HG03457 (cell line): Measurements from ENCODE around the gene SLC45A3.
"Not testable (repeated sequence)": the region's sequence is repeated elsewhere in the genome, so short reads cannot be mapped to it uniquely, and the experiment has no call there.

Experiments
- ATAC-seq: cut with Tn5 transposase; IDR thresholded peaks from one replicate; pipeline ENCODE4 v1.9.1; 2021; ENCODE audit warnings: moderate number of reproducible peaks; ENCODE audit not compliant: unreplicated experiment

The SLC45A3 gene

GRCh38 chr1:205637854-205638468 is 42.3 kb downstream of the SLC45A3 start:
- no peak for ATAC-seq

GRCh38 chr1:205636732-205637131 is 43.6 kb downstream of the SLC45A3 start:
- ATAC-seq: no peak

DNA sequence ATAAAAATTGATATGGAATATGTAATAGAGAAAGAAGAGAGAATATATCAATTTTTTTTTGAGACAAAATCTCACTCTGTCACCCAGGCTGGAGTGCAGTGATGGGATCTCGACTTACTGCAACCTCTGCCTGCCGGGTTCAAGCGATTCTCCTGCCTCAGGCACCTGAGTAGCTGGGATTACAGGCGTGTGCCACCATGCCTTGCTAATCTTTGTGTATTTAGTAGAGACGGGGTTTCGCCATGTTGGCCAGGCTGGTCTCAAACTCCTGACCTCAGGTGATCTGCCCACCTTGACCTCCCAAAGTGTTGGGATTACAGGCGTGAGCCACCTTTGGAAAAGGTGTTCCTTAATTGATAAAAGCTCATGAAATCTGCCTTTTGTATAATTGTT is 44.2 kb downstream of the SLC45A3 start:
- ATAC-seq: not testable (repeated sequence)

DNA sequence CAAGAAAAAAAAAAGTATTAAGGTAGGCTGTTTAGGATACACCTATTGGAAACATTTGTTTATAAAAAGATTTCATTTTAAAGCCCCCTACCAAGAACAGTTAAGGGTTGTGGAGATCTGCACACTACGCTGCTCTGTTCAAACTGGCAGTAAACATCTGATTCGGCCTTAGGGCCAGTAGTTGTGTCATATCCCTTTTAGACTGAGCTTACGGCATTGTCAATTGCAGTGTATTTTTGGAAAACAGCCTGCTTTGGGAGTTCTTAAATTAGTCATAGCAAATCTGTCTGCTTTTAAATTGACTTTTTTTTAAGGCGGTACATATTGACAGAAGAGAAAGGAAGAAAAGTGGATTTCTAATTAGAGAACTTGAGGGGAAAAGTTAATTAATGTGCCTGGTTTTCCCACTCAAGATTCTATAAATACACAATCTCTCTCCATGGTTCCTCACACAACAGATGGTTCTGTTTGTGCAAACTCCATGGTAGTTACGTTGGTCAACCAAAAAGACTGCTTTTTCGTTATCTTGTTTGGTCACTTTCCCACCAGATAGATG is 46.8 kb downstream of the SLC45A3 start:
- no peak for ATAC-seq

- ATAC-seq: no peak
These were observed 47.6 kb downstream of the SLC45A3 start for GRCh38 chr1:205632669-205633169.

DNA sequence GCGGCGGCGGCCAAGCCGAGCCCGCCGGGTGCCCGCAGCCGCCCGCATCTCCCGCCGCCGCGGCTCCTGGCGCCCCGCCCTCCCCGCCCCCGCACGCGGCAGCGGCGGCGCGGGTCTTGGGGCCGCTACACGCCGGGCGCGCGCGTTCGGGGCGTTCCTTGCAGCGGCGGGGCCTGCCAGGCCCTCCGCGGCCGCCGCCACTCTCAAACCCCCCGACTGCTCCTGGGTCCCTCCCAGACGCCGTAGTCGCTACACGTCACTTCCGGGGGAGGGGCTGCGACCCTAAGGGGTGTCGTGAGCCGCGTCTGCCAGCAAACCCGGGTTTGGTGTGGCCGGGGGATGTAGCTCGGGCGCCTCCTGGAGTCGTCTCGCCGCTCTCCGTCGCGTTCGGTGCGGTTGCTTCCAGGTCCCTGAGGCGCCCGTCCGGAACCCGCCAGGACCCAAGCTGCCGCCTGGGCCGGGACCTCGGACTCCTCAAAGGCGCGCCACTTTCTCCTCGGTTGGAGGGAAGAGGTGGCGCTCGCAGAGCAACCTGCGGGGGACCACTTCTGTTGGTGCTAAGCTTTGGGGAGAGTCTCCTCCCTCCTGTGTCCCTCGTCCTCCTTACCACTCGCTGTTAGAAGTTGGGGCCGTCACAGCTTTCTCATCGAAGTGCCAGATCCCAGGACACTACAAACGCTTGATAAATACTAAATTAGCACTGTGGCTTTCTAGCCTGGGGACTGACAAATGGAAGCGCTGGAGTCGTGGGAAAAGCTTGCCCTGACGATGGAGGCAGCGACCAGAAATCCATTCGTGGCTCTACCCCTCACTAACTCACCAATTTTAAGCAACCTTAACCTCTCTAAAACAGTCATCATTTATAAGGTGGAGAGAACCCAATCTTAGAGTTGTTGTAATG is 48.3 kb downstream of the SLC45A3 start, which contains the start of gene ELK4:
ELK4 (minus strand) TSS at position 244 of the 901 bp plus-strand sequence. CDS start 8,129 bp downstream, outside the sequence.
- peak; percentile 72 for ATAC-seq

GRCh38 chr1:205631010-205631767 is 49.1 kb downstream of the SLC45A3 start:
- ATAC-seq: peak; percentile 53

DNA sequence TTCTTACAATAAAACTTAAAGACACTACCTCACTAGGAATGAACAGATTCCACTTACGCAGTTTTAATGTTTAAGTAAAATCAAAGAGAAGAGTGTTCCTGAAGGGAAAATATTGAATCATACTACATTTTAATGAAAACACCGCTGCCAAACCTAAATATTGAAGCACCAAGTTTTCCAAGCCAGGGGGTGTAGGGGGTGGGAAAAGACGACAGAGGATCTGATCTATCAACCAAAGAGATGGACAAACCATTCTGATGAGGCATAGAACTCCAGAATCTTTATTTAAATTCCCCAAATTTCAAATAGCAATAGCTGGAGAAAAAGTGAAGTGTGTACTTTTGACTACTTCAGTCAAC is 49.7 kb downstream of the SLC45A3 start:
- no peak for ATAC-seq

- ATAC-seq: no peak
These were observed 50.1 kb downstream of the SLC45A3 start for GRCh38 chr1:205630241-205630640.

- no peak for ATAC-seq
These were observed 50.6 kb downstream of the SLC45A3 start for GRCh38 chr1:205629751-205630150.

DNA sequence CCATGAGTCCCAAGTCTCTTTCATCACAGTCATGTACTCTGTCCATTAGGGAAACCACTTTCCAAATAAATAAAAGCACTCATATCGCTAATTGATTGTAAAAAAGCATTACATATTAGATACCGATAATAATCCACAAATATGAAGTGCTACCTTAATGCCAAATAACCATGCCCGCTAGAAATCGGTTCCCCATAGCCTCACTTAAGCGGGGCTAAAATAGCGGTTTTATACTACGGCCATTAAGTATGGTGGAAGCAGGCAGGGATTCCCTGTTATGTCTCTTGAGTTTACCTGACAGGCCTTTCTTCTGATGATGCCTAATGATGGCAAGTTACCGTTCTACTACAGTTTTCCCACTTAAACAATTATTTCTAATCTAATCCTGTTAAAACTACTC is 52.4 kb downstream of the SLC45A3 start:
- ATAC-seq: no peak

- ATAC-seq: no peak
These were observed 54.1 kb downstream of the SLC45A3 start for GRCh38 chr1:205626216-205626615.

- ATAC-seq: no peak
These were observed 56.7 kb downstream of the SLC45A3 start for GRCh38 chr1:205623646-205624045.

- ATAC-seq: no peak
These were observed 60.0 kb downstream of the SLC45A3 start for GRCh38 chr1:205620269-205620668.

- ATAC-seq: no peak
These were observed 60.9 kb downstream of the SLC45A3 start for GRCh38 chr1:205619376-205619775.

GRCh38 chr1:205616563-205617293 is 63.6 kb downstream of the SLC45A3 start:
- no peak for ATAC-seq

DNA sequence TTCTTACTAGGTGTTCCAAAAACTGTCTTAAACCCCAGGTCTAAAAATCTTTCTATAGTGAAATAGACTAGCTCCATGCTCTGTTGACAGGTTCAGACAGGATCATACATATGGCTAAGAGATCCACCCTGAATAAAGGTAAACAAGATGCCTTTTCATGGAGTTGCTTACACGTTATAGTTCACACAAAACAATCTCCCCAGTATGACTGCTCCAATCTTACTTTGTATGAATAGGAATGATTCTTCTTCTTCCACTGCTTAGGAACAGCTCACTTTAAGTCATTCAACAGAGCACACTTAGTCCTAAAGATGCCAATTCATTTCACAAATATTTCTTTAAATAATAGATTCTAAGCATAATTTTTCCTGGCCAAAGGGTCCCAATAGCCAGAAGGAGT is 64.5 kb downstream of the SLC45A3 start:
- ATAC-seq: no peak

DNA sequence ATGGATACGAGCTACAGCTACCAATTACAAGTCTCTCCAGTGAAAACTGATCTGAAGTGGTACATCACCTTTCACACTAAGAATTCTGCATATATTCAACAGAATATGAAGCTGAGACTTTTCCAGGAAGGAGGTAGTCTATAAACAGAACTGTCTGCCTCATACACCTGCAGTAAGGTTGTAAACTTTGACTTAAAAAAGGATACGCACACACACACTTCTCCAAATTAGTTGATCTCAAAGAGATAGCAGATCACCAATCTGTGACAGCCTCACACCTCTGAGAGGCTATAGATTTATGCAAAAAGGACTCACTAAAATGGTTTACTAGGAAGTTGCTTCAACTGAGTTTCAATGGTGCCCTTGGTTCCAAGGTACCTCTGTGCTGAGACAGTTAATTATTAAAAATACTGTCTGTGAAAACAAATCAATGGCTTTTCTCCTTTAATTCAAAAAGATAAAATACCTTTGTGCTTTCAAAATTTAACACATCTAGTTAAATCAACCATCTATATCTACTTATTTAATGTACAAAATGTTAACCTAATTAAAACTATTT is 66.4 kb downstream of the SLC45A3 start:
- ATAC-seq: no peak

- no peak for ATAC-seq
These were observed 67.8 kb downstream of the SLC45A3 start for GRCh38 chr1:205612556-205612955.

DNA sequence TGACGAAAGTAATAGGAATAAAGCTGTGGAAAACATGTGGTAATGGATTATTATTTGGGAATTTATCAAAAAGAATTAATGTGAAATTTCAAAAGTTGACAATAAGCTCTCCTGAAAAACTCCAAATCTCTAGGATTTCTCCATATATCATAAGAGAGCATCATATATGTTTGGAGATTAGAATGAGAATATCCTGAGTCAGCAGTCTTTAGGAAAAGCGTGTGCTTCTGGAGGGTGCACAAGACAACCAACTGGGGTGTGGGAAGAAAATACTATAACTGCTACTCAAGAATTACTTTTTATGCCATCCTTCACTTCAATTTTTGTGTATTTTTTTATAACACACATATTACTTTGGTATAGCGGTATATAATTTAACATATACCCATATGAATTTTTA is 68.2 kb downstream of the SLC45A3 start:
- ATAC-seq: no peak
